Measurements from ENCODE around the gene WDR48.

The WDR48 gene

DNA sequence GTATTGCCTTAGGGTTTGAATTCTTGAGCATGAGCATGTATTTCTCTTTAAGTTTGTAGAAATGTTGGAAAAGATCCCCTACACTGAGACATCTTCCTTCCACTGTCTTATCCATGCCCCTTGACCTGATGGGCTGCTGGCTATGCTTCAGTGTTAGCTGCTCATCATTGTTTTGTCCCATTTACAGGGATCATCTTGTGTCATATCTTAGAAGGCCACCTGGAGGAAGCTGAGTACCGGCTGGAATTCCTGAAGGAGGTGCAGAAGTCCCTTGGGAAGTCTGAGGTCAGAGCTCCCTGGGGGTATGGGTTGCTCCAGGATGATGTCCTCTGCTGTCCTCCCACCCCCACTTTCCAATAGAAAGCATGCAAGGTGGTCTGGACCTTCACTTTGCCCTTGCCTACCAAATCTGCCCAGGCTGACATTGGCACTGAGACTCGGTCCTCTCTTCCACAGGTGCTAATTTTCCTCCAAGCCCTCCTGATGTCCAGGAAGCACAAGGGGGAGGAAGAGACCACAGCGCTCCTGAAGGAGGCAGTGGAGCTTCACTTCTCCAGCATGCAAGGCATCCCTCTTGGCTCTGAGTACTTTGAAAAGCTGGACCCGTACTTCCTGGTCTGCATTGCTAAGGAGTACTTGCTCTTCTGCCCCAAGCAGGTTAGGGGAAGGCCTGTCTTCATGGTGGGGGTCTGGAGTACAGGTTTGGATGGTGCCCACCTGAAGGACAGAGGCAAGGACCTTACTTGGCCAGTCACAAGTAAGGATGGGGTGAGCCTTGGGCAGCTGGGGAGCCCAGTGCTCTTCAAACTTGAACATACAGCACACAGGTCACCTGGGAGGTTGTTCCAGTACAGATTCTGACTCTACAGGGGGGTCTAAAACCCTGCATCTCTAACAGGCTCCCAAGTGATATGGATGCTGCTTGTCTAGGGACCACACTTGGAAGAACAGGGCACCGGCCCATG lies 73.3 kb downstream of the WDR48 start:
- no peak for DNase-seq

DNA sequence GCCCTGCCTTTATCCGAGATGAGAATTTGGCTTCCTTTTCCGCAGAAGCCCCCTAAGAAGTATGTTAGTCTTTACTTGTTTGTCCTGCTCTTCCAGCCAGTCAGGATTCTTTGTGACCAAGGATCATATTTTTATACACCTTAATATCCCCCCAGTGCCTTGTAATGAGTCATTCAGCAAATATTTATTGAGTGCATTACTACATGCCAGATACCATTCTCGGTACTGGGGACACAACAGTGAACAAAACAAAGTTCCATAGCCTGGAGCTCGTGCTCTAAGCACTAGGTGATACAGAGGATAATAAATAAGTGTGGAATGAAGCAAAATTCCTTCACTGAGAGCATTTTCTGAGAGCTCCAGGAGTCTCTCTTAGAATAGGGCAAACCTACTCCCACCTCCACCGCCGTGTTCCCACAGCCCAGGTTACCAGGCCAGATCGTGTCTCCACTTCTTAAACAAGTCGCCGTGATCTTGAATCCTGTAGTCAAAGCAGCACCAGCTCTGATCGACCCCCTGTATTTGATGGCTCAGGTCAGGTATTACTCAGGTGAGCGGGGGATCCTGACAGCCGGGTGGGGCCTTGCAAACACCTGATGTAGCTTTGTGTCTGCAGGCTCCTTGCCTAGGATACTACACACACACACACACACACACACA lies 74.2 kb downstream of the WDR48 start:
- no peak for DNase-seq

DNA sequence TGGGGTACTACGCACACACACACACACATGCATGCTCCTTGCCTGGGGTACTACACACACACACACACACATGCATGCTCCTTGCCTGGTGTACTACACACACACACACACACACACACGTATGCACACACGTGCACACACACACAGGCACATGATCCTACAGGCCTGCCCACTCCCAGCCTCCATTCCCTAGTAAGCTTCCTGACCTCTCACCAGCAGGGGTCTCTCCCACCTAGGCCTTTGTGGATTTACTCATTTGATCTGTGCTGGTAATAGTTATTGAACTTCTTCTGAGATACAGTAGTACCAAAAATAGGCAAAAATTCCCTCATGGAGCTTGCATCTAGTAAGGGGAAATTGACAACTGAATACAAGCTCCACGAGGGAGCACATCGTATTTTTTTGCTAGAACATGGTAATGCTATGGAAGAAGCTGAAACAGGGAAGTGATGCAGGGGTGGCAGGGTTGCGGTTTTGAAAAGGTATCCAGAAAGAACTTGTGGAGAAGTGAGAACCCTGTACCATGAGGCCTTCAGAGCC lies 74.8 kb downstream of the WDR48 start:
- no peak for DNase-seq

DNA sequence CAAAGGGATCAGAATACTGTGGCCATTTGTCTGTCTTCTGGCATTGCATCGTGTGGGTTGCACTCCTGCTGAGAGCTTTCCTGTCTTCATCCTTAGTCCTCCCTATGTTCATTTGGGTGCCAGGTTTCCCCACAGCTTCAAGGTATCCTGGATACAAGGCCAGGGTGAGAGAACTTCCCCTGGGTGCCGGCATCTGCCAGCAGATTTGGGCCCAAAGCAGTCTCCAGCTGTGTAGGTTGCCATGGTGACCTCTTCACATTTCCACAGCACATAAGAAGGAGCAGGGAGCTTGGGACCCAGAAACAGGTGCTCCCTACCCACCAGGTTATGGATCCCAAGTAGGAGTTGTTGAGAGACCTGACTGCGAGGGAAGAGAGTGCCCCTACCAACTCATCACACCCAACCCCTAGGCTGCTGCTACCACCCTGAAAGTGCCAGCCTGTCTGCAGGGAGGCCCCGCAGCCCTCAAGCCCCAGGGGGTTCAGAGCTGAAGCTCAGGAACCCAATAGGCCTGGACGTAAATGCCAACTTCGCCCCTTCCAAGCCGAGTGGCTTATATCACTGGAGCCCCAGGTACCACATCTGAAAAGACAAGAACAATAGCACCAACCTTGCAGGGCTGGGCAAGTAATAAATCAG lies 75.6 kb downstream of the WDR48 start:
- DNase-seq: no peak

DNA sequence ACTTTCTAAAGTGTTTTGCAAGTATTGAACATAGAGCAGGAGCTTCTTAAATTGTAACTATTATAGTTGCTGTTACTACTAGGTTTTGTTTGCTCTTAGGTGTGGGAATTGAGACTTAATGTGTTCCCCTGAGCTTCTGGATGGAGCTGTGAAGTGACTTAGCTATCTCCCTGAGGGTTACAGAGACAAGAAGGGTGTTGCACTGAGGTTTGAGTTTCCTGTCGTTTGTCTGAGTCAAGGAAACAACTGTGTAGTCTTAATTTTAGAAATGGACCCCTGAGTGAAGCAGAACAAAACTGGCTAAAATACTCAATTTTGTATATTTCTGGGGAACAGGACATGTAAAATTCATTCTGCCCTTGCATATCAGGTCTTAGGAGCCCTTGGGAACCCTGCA lies 76.1 kb downstream of the WDR48 start:
- DNase-seq: no peak

DNA sequence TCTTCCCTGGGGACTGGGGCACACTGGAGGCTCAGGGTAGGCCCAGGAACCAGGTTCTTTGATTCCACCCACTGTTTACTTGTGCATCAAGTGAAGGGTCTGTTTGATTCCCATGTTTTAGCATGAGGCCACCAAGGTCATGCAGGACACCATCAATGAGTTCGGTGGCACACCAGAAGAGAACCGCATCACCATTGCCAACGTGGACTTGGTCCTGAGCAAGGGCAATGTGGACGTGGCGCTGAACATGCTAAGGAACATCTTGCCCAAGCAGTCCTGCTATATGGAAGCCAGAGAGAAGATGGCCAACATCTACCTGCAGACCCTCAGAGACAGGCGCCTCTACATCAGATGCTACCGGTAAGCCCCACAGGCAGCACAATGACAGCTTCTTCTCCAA lies 77.1 kb downstream of the WDR48 start:
- DNase-seq: no peak

DNA sequence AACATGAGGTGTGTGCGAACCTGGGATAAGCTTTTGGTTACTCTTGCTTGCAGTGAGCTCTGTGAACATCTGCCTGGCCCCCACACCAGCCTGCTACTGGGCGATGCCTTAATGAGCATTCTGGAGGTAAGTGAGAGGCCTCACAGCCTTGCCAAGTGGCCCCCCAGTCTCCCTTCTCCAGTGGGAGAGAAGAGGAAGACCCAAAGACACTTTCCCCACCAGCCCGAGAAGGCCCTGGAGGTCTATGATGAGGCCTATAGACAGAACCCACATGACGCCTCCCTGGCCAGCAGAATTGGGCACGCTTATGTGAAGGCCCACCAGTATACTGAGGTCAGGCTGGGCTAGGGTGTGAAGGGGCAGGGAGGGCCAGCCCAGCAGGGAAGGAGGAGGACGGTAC lies 78.2 kb downstream of the WDR48 start:
- DNase-seq: no peak

DNA sequence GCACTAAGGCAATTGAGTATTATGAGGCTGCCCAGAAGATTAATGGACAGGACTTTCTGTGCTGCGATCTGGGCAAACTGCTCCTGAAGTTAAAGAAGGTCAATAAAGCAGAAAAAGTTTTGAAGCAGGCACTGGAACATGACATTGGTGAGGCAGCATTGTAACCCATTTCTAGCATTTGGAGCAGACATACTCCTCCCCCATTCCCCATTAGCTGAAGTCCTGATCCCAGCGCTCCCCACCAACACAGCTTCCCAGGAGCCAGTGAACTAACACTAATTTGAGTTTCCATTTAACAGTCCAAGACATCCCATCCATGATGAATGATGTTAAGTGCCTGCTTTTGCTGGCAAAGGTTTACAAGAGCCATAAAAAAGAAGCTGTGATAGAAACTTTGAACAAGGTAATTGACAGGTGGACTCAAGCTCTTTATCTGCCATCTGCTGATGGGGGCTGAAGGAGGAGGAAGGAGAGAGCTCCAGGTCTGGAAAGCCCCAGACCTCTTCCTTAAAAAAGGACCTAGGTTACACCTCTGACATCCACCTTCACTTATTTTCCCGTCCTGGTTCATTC lies 79.0 kb downstream of the WDR48 start:
- no peak for DNase-seq

DNA sequence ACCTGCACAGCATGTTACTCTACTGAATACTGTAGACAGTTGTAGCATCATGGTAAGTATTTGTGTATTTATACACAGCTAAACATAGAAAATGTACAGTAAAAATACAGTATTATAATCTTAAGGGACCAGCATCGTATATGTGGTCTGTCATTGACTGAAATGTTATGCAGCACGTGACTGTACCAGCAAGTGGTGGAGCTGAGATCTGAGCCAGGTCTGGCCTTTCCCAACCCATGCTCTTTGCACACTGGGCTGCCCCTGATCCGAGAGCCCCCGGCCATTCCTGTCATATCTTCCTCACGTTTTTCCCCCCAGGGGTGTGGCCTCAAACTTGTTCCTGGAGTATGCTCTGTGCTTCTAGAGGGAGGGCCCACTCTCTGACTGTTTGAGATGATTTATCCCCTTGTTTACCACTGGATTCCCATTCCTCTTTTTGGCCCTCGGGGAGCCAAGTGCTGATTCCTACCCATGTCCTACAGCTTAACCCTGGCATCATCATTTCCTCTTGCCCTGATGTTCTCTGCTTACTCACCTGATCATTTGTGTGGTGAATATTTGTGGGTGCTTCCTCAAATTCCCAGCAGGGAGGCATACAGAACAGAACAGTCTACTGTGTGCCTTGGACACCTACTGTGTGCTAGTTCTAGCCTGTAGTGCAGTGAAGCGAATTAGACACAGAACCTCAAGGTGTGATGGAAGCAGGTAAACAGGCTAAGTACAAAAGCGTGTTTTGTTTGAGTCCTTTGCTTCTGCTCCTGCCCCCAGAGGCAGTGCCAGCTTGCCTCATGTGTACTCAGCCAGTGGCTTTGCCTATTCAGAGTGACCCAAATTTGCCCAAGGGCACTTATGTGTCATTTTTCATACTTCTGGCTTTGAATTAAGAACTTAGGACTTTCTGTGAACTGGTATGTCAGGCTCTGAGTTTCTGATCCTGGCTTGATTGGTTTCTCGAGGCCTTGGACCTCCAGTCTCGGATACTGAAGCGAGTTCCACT lies 80.6 kb downstream of the WDR48 start:
- DNase-seq: no peak

DNA sequence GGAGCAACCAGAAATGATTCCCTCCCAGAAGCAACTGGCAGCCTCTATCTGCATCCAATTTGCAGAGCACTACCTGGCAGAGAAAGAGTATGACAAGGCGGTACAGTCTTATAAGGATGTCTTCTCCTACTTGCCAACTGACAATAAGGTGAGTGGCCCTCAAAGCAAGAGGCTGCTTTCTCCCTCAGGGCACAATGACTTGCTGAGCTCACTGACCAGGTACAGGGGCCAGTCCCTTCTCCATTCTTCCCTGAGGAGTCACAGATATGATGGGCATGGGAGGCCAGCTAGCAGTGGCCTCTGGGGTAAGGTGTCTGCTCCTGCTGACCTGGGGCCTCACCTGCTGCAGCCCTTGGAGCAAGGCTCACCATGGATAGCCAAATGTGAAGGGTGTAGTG lies 81.3 kb downstream of the WDR48 start:
- no peak for DNase-seq

DNA sequence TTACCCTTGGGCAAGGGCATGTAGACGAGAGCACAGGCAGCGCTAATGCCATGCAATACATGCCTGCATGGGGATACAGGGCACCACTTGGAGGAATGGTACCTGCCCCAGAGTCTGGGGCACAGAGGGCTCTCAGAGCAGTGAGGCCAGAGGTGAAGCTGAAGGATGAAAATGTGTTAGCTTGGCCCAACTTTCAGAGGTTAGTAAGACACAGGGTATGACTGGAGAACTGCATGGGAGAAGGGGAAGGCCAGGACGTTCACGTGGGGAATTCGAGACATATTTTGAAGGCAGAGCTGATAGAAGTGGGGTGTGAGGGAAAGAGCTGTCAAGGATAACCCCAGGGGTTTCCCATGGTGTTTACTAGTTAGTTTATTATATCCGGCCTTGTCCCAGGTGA lies 82.0 kb downstream of the WDR48 start:
- DNase-seq: no peak

DNA sequence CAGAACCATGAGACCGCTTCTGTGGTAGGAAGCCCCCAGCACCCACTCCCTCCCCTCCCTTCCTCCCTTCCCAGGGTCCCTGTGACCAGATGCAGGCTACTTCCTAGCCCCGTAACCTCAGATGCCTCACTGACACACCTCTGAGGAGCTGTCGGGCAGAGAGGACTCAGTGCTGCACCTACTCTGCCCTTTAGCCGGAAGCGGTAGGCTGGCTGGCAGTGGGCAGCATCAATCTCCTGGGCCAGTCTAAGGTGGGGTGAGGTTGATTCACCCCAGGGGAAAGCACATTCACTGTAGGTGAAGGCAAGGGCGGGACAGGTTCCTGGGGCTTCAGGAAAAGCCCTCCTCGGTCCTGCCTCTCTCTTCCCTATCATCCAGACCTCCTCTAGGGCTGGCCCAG lies 82.5 kb downstream of the WDR48 start:
- DNase-seq: no peak

DNA sequence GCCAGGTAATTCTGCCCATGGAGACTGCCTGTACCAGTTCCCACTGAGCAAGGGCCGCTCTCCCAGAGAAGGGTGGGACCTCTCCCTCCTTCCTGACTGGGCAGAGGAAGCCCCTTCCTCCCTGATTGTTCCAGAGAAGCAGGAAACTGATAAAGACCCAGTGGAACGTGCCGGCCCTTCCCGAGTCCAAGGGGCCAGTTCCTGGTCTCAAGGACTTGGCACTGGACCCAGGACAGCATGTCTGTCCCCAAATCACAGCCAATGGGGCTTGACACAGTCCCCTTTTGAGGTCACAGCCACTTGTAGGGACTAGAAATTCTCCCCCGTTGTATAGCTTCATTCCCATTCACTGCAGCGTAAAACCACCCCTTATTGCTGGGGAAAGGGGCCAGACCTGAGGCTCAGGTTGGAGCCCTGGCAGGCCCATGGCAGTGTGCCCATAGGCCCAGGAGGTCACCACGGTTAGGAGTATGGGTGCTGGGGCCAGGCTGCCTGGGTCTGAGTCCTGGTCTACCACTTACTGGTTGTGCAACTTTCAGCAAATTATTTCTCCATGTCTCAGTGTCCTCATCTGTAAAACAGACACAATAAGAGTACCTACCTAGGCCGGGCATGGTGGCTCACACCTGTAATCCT lies 83.5 kb downstream of the WDR48 start:
- DNase-seq: no peak

DNA sequence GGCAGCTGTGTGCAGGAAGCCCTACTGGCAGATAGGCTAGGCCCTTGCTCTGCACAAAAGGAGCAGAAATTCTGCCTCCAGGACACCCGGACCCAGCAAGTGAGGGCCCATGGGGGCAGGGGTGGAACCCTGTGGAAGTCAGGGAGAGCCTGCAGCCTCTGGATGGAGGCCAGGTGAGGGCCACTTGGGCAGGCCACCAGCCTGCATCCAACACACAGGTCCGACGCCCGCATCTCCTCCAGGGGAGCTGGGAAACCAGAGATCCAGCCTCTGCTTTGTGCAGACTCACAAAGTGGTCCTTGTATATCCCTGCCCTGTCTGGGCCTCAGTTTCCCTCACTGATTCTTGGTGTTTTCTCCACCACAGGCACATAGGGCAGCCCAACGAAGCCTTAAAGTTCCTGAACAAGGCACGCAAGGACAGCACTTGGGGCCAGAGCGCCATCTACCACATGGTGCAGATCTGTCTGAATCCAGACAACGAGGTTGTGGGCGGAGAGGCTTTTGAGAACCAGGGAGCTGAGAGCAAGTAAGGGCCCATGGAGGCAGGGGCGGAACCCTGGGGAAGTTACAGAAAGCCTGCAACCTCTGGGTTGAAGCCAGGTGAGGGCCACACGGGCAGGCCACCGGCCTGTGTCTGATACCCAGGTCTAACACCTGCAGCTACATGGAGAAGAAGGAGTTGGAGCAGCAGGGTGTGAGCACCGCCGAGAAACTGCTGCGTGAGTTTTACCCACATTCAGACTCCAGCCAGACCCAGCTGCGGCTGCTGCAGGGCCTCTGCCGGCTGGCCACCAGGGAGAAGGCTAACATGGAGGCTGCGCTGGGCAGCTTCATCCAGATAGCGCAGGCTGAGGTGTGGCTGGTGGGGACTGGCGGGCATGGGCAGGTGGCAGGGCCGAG lies 85.0 kb downstream of the WDR48 start:
- no peak for DNase-seq

DNA sequence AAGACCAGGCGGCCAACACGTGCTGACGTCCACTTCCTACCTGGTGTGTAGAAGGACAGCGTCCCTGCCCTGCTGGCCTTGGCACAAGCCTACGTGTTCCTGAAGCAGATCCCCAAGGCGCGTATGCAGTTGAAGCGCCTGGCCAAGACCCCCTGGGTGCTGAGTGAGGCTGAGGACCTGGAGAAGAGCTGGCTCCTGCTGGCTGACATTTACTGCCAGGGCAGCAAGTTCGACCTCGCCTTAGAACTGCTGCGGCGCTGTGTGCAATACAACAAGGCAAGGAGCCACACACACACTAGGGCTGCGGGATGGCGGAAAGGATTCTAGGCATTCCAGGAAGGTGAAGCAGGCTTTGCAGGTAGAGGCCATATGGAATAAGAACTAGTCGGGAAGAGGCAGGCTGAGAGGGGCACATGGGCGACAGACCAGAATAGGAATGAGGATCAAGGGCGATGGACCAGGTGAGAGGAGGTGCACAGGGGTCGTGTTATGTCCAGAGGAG lies 85.7 kb downstream of the WDR48 start:
- DNase-seq: no peak

DNA sequence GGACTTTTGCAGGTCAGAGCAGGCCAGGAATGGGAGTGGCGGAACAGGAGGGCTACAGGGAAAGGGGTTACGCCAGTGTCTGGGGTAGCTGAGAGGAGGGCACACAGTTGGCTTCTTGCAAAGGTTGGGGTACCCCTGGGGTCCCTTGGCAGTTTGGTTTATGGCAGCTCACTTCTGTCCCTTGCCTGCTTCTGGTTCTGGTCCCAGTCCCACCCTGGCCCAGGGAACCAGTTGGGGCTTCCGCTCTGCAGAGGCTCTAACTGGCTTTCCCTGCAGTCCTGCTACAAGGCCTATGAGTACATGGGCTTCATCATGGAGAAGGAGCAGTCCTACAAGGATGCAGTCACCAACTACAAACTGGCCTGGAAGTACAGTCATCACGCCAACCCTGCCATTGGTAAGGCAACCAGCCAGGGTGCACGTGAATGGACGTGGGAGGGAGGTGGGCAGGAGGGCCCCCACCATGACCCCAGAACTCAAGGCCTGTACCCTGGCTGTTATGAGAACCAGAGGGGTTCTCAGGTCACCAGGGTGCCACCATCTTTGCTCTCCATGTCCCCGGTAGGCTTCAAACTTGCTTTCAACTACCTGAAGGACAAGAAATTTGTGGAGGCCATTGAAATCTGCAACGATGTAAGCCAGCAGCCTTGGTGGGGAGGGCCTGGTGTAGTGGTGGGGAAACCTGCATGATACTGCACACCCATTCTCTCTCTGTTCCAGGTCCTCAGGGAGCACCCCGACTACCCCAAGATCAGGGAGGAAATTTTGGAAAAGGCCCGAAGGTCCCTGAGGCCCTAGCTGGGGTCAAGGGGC lies 86.4 kb downstream of the WDR48 start:
- no peak for DNase-seq

DNA sequence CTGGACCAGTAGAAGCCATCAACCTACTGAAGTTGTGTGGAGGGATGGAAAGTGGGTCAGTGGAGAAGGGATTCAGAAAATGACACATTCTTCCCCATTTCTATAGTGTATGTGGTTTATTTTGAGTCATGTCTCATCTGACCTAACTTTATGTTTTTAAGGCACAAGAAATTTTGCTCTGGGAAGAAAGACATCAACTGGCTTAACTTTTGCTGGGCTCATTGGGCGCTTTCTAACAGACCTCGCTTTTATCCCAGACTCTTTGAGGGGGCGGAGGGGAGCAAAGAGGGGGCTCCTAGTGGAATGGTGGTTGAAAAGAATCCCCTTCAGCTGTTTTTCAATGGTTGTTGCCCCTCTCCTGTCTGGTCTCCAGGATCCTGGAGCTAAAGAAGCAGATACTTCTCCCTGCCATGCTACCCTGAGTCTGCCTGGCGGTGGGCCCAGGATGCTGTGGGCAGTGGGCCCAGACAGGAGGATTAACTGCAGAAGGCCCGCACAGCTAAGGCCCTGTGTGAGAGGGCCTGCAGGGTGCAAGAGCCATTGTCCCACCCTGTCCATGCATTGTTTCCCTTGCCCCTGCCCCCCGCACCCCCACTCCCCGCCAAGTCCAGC lies 87.1 kb downstream of the WDR48 start:
- DNase-seq: no peak

DNA sequence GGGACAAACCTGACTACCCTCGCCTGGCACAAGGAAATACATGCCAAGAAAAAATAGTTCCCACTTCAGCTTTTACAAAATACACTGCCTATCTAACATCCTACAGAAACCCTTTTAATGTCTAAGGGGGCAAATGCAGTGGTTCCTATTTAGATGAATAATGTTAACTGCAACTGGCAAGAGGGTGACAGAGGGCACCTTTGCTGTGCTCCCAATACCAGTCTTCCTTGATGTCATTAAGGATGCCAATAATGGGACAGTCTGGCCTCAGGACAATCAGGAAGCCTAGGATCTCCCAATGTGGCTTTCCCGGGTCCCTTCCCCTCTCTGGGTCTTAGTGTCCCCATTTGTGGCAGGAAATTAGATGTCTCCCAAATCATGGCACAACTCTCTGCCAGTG lies 87.6 kb downstream of the WDR48 start:
- DNase-seq: no peak
